B cell (primary cell): ENCODE data around the gene PNMA8B. TPM values are rescaled to one million over a fixed set of nuclear protein-coding genes. Genes with fewer than 3 reads are reported as not detected.

Experiments
- ATAC-seq: fragments of 200-7000 bp; cut with Tn5 transposase; one replicate; pipeline ENCODE4 v1.10.0; 2021; ENCODE audit warnings: low read depth, mild to moderate bottlenecking, moderate number of reproducible peaks, moderate library complexity
- CTCF ChIA-PET: fragments of 350-600 bp; sonication (Branson Sonifier 250); formaldehyde crosslinking; loops from one replicate; lab custom pipeline; 2021; ENCODE audit warnings: antibody characterized with exemption, inconsistent platforms; lab: Charles Lee
- POLR2A ChIA-PET: fragments of 350-600 bp; sonication (Branson Sonifier 250); formaldehyde crosslinking; loops from one replicate; lab custom pipeline; 2021; ENCODE audit warnings: antibody characterized with exemption; lab: Charles Lee
- DNase-seq: peaks from one replicate; pipeline ENCODE4 v3.0.0; 2013
- H2AFZ ChIP-seq: 2 replicates; pipeline ENCODE4 v1.6.1; 2012; ENCODE audit warnings: mild to moderate bottlenecking, low read depth, low read length; ENCODE audit not compliant: insufficient read depth, poor library complexity, severe bottlenecking
- H3K27ac ChIP-seq, 2 donors: 1 replicate in 1 of 2; 2 replicates in 1 of 2; pipeline ENCODE4 v1.5.1; 2012 to 2013; ENCODE audit warnings: low read length in 2 of 2, mild to moderate bottlenecking in 2 of 2, moderate library complexity in 1 of 2
- H3K27me3 ChIP-seq, 4 experiments: fragments of 200-600 bp in 1 of 4; sonication (generic) in 1 of 4; replicated peaks in 1 of 4; 1 replicate in 2 of 4; 2 replicates in 2 of 4; pipeline versions ENCODE4 v1.6.1 to v1.7.0; 2013 to 2016; ENCODE audit warnings: low read length in 3 of 4, mild to moderate bottlenecking in 2 of 4, mixed read lengths in 1 of 4, moderate library complexity in 1 of 4; ENCODE audit not compliant: insufficient read depth in 4 of 4, control insufficient read depth in 3 of 4; ENCODE audit errors: control extremely low read depth in 1 of 4
- H3K36me3 ChIP-seq, 2 experiments: replicated peaks in 1 of 2; 1 replicate in 1 of 2; 2 replicates in 1 of 2; pipeline versions ENCODE4 v1.6.1 to v1.7.1; 2013; ENCODE audit warnings: low read length in 1 of 2; ENCODE audit not compliant: insufficient read depth in 2 of 2, control insufficient read depth in 1 of 2; ENCODE audit errors: control extremely low read depth in 1 of 2, extremely low read depth in 1 of 2
- H3K4me1 ChIP-seq, 2 donors: fragments of 200-600 bp in 1 of 2; sonication (generic) in 1 of 2; 1 replicate in 1 of 2; 2 replicates in 1 of 2; pipeline versions ENCODE4 v1.5.1 to v1.6.1; 2013 to 2017; ENCODE audit warnings: low read length in 2 of 2; ENCODE audit not compliant: control insufficient read depth in 2 of 2, insufficient read depth in 2 of 2
- H3K4me2 ChIP-seq: replicated peaks from 2 replicates; pipeline ENCODE3; 2012; ENCODE audit warnings: mild to moderate bottlenecking, low read depth, low read length; ENCODE audit not compliant: poor library complexity, severe bottlenecking
- H3K4me3 ChIP-seq, 5 experiments: fragments of 200-600 bp in 1 of 5; sonication (generic) in 1 of 5; 1 replicate in 3 of 5; 2 replicates in 2 of 5; pipeline versions ENCODE4 v1.5.1 to v1.7.0; 2011 to 2016; ENCODE audit warnings: low read length in 4 of 5, mild to moderate bottlenecking in 4 of 5, low read depth in 2 of 5, control low read depth in 1 of 5, moderate library complexity in 1 of 5; ENCODE audit not compliant: insufficient read depth in 1 of 5; ENCODE audit errors: control extremely low read depth in 1 of 5, extremely low read depth in 1 of 5
- H3K79me2 ChIP-seq: fragments of 200-600 bp; sonication (generic); one replicate; pipeline ENCODE4 v1.6.0; 2016; ENCODE audit warnings: low read length; ENCODE audit not compliant: control insufficient read depth, insufficient read depth
- H3K9ac ChIP-seq: fragments of 200-600 bp; sonication (generic); 2 replicates; pipeline ENCODE4 v1.6.1; 2017; ENCODE audit warnings: mild to moderate bottlenecking, low read length, moderate library complexity
- H3K9me3 ChIP-seq, 3 donors: one replicate each; pipeline versions ENCODE4 v1.6.1 to v1.7.1; 2013; ENCODE audit warnings: low read length in 2 of 3; ENCODE audit not compliant: control insufficient read depth in 2 of 3, insufficient read depth in 1 of 3; ENCODE audit errors: control extremely low read depth in 1 of 3
- H4K20me1 ChIP-seq: 2 replicates; pipeline ENCODE4 v1.6.0; 2012; ENCODE audit warnings: mild to moderate bottlenecking, low read length; ENCODE audit not compliant: insufficient read depth, control insufficient read depth, poor library complexity, severe bottlenecking
- H3K27ac Mint-ChIP-seq: one replicate; pipeline ENCODE4 v1.8.0; 2021; ENCODE audit warnings: mixed read lengths
- H3K27me3 Mint-ChIP-seq: one replicate; pipeline ENCODE4 v1.8.0; 2021; ENCODE audit warnings: mixed read lengths
- H3K4me1 Mint-ChIP-seq: one replicate; pipeline ENCODE4 v1.8.0; 2021; ENCODE audit warnings: mixed read lengths
- H3K4me3 Mint-ChIP-seq: one replicate; pipeline ENCODE4 v1.8.0; 2021; ENCODE audit warnings: mixed read lengths
- H3K9me3 Mint-ChIP-seq: one replicate; pipeline ENCODE4 v1.8.0; 2022; ENCODE audit warnings: mixed read lengths; ENCODE audit not compliant: insufficient read depth
- EZH2 ChIP-seq: IDR thresholded peaks from 2 replicates; pipeline ENCODE4 v1.6.1; 2012; ENCODE audit warnings: borderline replicate concordance, low read depth, mild to moderate bottlenecking, moderate library complexity, low read length; ENCODE audit not compliant: insufficient read depth, poor library complexity, severe bottlenecking
- WGBS: methylation state at CpG from one replicate; pipeline ENCODE4 v1.1.5; 2013; ENCODE audit warnings: missing lambda C conversion rate; ENCODE audit not compliant: insufficient coverage; 5-methylcytosine and 5-hydroxymethylcytosine counted together
- intact Hi-C: fragments of 100-400 bp; cut with micrococcal nuclease; formaldehyde crosslinking; loops from one replicate; pipeline ENCODE4 v1.10.0; 2022
- polyA plus RNA-seq: library from polyadenylated mRNA; depleted of rRNA; stranded (reverse); fragments of >200 nt; gene quantifications from 2 replicates; pipeline ENCODE4 v1.2.3, GENCODE V29; 2012
- total RNA-seq, 2 donors: library from RNA; stranded (reverse); fragments of 120-200 nt in 1 of 2; gene quantifications; 1 replicate in 1 of 2; 2 replicates in 1 of 2; pipeline versions ENCODE4 v1.2.3 to v1.2.4, GENCODE V29; 2013 to 2022
- TF ChIP-seq, protein P1 (sequence below): fragments of 200-600 bp; IDR thresholded peaks from one replicate; pipeline ENCODE4 v1.8.0; 2022; ENCODE audit warnings: antibody characterized with exemption, mild to moderate bottlenecking

Gene PNMA8B
- total and polyA plus RNA-seq, 2 donors (not counting 1 experiment from before 2014, with no cell fraction given), result 0.10 to 0.32 TPM

DNA sequence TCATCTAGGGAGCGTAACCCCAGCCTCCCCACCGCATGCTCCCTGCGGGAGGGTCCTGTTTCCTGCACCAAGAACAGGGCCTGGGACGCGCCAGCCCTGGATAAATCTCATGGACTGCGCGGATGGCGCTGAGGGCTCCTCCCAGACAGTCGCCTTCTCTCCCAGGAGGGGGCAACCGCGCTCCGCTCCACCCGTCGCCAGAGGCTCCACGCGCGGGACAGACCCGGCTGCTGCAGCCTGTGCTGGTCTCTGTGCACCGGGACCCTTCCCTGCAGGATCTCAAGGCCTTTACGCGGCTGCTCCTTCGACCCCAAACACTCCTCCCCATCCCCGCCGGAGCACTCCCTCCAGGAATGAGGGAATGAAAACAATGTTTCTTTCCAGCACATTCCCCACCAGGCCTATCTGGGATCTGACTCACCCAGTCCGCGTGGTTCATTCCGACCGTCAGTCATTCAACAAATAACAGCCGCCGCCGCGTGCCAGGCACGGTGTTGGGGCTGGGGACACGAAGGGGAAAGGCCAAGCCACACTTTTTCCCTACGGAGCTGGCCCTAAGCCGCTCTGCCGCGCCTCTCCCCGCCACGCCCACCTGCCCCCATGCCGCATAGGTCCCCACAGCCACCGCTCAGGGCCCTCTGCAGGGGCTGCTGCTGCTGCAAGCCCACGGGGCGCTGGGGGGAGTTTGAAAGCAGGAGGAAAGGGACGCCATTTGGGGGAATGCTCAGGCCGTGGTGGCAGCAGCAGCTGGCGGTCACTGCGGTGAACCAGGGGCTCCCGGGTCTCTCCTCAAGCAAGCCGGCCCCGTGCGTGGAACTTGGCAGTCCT is 6.0 kb downstream of the PNMA8B start:
- Histone ChIP-seq H4K20me1 (no peaks in the 10 kb centered on the region), H2AFZ (peak overlapping the region; percentile 36), H3K4me2 (peak overlapping the region; percentile 59), H3K9me3 (peaks cover 0 to 42% (median 0%) of the 10 kb centered on the region in 3 donors), H3K9ac (no peak overlapping the region), H3K79me2 (no peaks in the 10 kb centered on the region), H3K27me3 (peaks cover 0 to 80% (median 51%) of the 10 kb centered on the region in 4 experiments), H3K4me1 (peaks cover 36 to 56% of the 10 kb centered on the region in 2 donors), H3K36me3 (no peaks in the 10 kb centered on the region), H3K27ac (no peak overlapping the region), H3K4me3 (peak overlapping the region in 3 of 5 experiments; percentile 3 to 11 (median 4))
- Mint-ChIP-seq H3K27ac (no peak overlapping the region), H3K4me3 (peak overlapping the region; percentile 10), H3K9me3 (no peaks in the 10 kb centered on the region), H3K27me3 (peaks cover 68% of the 10 kb centered on the region), H3K4me1 (peaks cover 32% of the 10 kb centered on the region)
- ChIA-PET CTCF (interaction anchor here (1.0 to 1.5 kb wide), 3 partner anchors 9 to 94 kb away, joined by 3 to 5 read pairs (median 3); no protein-coding TSS in a partner anchor), POLR2A (no interaction called here)
- DNase-seq (peak; percentile 48), ATAC-seq (no peak)
- TF ChIP-seq, protein P1, sequence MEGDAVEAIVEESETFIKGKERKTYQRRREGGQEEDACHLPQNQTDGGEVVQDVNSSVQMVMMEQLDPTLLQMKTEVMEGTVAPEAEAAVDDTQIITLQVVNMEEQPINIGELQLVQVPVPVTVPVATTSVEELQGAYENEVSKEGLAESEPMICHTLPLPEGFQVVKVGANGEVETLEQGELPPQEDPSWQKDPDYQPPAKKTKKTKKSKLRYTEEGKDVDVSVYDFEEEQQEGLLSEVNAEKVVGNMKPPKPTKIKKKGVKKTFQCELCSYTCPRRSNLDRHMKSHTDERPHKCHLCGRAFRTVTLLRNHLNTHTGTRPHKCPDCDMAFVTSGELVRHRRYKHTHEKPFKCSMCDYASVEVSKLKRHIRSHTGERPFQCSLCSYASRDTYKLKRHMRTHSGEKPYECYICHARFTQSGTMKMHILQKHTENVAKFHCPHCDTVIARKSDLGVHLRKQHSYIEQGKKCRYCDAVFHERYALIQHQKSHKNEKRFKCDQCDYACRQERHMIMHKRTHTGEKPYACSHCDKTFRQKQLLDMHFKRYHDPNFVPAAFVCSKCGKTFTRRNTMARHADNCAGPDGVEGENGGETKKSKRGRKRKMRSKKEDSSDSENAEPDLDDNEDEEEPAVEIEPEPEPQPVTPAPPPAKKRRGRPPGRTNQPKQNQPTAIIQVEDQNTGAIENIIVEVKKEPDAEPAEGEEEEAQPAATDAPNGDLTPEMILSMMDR, result no peak
- no peak for TF ChIP-seq EZH2
- intact Hi-C loops, result no loop called here
- 8% methylated on average over 47 of the region's 52 CpGs for WGBS

DNA sequence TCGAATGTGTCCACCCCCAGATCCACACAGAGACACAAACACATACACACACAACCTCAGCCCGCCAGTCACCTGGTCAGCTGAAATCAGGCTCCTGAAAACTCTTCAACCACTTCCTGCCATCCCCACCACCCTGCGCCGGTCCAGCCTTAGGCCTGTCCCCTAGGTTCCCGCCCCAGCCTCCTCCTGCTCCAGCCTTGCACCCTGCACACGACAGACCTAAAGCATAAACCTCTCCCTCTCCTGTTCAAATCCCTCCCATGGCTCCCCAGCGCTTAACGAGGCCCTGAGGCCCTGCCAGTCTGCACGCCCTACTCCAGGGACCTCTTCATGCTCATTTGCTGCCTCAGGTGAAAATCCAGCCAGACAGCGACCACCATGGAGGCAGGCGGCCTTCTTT is 7.1 kb downstream of the PNMA8B start:
- H3K27ac Mint-ChIP-seq, result no peak overlapping the region
- H3K9me3 ChIP-seq, result peaks cover 0 to 42% (median 0%) of the 10 kb centered on the region in 3 donors
- DNase-seq, result peak; percentile 37
- intact Hi-C loops, result loop anchor here (1.0 kb wide), 1 partner anchor 93 kb away; no protein-coding TSS in a partner anchor
- H3K27me3 Mint-ChIP-seq, result peaks cover 64% of the 10 kb centered on the region
- H2AFZ ChIP-seq, result no peak overlapping the region
- peaks cover 0 to 72% (median 45%) of the 10 kb centered on the region in 4 experiments for H3K27me3 ChIP-seq
- H3K4me2 ChIP-seq, result no peak overlapping the region
- ATAC-seq, result no peak
- no peaks in the 10 kb centered on the region for H3K79me2 ChIP-seq
- H3K4me1 Mint-ChIP-seq, result peaks cover 23% of the 10 kb centered on the region
- TF ChIP-seq, protein P1, result no peak
- no peak for TF ChIP-seq EZH2
- CTCF ChIA-PET, result interaction anchor here (1.5 kb wide), 1 partner anchor 93 kb away, joined by 5 read pairs; no protein-coding TSS in a partner anchor
- no peak overlapping the region for H3K4me3 Mint-ChIP-seq
- no peaks in the 10 kb centered on the region for H3K9me3 Mint-ChIP-seq
- peaks cover 27 to 45% of the 10 kb centered on the region in 2 donors for H3K4me1 ChIP-seq
- H4K20me1 ChIP-seq, result no peaks in the 10 kb centered on the region
- H3K9ac ChIP-seq, result no peak overlapping the region
- POLR2A ChIA-PET, result no interaction called here
- H3K4me3 ChIP-seq, result no peak overlapping the region
- no peaks in the 10 kb centered on the region for H3K36me3 ChIP-seq
- WGBS, result 23% methylated on average over 11 of the region's 11 CpGs
- no peak overlapping the region for H3K27ac ChIP-seq
